Lower leg skin (tissue), 3 donors: ENCODE results near the gene ZMYND12.

Source experiments
- CTCF ChIP-seq, 3 donors: fragments of 450-650 bp; IDR thresholded peaks; one replicate each; pipeline ENCODE4 v1.5.1; 2016; ENCODE audit warnings: antibody characterized with exemption in 3 of 3, mild to moderate bottlenecking in 3 of 3, moderate library complexity in 2 of 3
- POLR2A ChIP-seq, 2 donors: fragments of 450-650 bp; IDR thresholded peaks; one replicate each; pipeline ENCODE4 v1.6.1; 2016 to 2017; ENCODE audit warnings: antibody characterized with exemption in 2 of 2, mild to moderate bottlenecking in 1 of 2, moderate library complexity in 1 of 2

- TF ChIP-seq CTCF (IDR thresholded peaks at IDR 0.05): no peak
- no peak for TF ChIP-seq POLR2A (IDR thresholded peaks at IDR 0.05)
These were observed 48.8 kb upstream of the ZMYND12 start for GRCh38 chr1:42504535-42505128.
